BLaER1 (cell line): Measurements from ENCODE around the gene FSCN2.

Source experiments
- H3K27ac ChIP-seq: shearing (Covaris generic); formaldehyde crosslinking; 2 replicates; pipeline ENCODE4 v1.8.1; 2022
- H3K27me3 ChIP-seq: shearing (Covaris generic); formaldehyde crosslinking; 2 replicates; pipeline ENCODE4 v1.8.1; 2022
- H3K36me3 ChIP-seq: shearing (Covaris generic); formaldehyde crosslinking; 2 replicates; pipeline ENCODE4 v1.8.1; 2022
- H3K4me1 ChIP-seq: shearing (Covaris generic); formaldehyde crosslinking; 2 replicates; pipeline ENCODE4 v1.8.1; 2022
- H3K4me2 ChIP-seq: shearing (Covaris generic); formaldehyde crosslinking; 2 replicates; pipeline ENCODE4 v1.8.1; 2022
- H3K4me3 ChIP-seq: shearing (Covaris generic); formaldehyde crosslinking; 2 replicates; pipeline ENCODE4 v1.8.1; 2022
- H3K9ac ChIP-seq: shearing (Covaris generic); formaldehyde crosslinking; 2 replicates; pipeline ENCODE4 v1.8.1; 2022
- H3K9me3 ChIP-seq: shearing (Covaris generic); formaldehyde crosslinking; 2 replicates; pipeline ENCODE4 v1.8.1; 2022
- H4K20me1 ChIP-seq: shearing (Covaris generic); formaldehyde crosslinking; 2 replicates; pipeline ENCODE4 v1.8.1; 2022
- Cebpa-rat ChIP-seq: shearing (Covaris generic); IDR thresholded peaks from 2 replicates; pipeline ENCODE4 v1.8.1; 2022

FSCN2 gene

DNA sequence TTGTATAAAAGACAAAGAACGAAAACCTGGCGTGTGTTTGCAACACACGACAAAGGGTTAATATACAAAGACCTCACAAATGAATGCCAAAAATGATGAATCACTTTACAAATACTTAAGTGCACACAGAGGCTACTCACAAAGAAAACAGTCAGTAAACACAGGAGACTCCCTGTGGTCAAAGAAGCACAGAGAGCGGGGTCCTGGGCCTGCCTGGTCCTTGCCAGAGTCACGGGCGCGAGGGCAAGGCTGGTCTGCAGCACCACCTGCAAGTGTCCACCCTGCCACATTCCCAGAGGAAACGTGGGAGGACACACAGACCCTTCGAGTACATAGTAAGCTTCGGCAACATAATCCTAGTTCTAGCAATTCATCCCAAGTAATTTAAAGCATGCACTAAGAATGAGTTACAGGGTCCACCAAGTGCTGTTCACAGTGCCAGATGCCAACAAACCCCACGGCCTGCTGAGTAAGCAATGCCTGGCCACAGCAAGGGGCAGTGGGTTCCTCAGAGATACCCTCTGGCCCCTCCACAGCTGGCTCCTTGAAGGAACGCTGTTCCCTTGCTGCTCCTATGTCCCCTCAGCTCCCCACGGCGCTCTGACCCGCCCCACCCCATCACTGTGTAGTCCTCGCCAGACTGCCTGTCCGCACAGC, 48.6 kb downstream of the FSCN2 start:
- H3K36me3 ChIP-seq, result peaks cover 98% of the 10 kb centered on the region
- H3K4me2 ChIP-seq, result no peak overlapping the region
- no peaks in the 10 kb centered on the region for H3K27me3 ChIP-seq
- H4K20me1 ChIP-seq, result peaks cover 76% of the 10 kb centered on the region
- H3K4me3 ChIP-seq, result no peak overlapping the region
- no peak for TF ChIP-seq Cebpa-rat
- no peak overlapping the region for H3K9ac ChIP-seq
- H3K4me1 ChIP-seq, result no peaks in the 10 kb centered on the region
- H3K27ac ChIP-seq, result no peak overlapping the region
- H3K9me3 ChIP-seq, result no peaks in the 10 kb centered on the region

DNA sequence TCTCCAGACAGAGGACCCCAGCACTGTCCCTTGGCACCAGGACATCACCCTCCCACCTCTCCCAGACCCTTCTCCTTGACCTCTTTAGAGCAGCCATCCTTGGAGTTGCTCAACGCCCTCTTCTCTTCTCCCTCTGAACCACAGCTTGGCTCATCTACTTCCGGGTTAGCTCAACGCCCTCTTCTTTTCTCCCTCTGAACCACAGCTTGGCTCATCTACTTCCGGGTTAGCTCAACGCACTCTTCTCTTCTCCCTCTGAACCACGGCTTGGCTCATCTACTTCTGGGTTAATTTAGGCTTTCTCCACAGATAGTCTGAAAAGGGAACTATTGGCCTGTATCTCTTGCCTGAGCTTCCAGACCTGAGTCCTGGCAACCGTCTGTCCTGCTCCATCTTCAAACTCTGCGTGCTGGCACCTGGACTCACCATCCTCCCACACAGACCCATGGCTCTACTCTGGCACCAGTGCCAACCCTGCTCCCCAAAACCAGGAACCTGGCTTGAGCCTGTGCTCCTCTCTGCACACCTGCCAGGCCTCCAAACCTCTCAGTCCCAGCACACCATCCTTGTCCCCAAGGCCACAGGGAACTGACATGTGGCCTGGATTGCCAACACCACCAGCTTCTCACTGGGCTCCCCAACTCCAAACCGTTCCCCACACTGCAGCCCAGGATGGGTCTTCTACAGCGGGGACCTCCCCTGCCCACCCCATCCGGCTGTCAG, 49.3 kb downstream of the FSCN2 start:
- H3K9me3 ChIP-seq, result no peaks in the 10 kb centered on the region
- H3K4me1 ChIP-seq, result no peaks in the 10 kb centered on the region
- H3K27ac ChIP-seq, result no peak overlapping the region
- no peak overlapping the region for H3K4me2 ChIP-seq
- no peak overlapping the region for H3K9ac ChIP-seq
- no peak for TF ChIP-seq Cebpa-rat
- H3K27me3 ChIP-seq, result no peaks in the 10 kb centered on the region
- H4K20me1 ChIP-seq, result peaks cover 79% of the 10 kb centered on the region
- no peak overlapping the region for H3K4me3 ChIP-seq
- peaks cover 98% of the 10 kb centered on the region for H3K36me3 ChIP-seq

DNA sequence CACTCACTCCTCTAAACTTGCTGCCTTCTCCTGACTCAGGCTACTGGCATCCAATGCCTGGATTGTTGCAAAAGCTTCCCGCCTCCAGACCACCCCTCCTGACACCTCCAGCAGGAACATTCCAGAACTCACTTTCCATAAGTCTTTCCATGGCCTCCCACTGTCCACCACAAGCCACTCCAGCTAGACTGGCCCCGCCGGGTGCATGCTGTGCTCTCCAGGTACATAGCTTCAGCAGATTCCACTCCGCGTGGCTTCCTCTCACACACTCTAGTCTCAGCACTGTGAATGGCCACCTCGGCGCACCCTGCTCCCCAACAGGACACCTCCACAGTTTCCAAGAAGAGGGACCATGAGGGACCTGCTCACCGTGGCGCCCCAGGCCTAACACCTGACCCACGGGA, 49.9 kb downstream of the FSCN2 start:
- H3K36me3 ChIP-seq, result peaks cover 98% of the 10 kb centered on the region
- peaks cover 84% of the 10 kb centered on the region for H4K20me1 ChIP-seq
- no peak for TF ChIP-seq Cebpa-rat
- H3K9ac ChIP-seq, result no peak overlapping the region
- no peak overlapping the region for H3K27ac ChIP-seq
- H3K9me3 ChIP-seq, result no peaks in the 10 kb centered on the region
- H3K4me3 ChIP-seq, result no peak overlapping the region
- no peak overlapping the region for H3K4me2 ChIP-seq
- H3K27me3 ChIP-seq, result no peaks in the 10 kb centered on the region
- H3K4me1 ChIP-seq, result no peaks in the 10 kb centered on the region

DNA sequence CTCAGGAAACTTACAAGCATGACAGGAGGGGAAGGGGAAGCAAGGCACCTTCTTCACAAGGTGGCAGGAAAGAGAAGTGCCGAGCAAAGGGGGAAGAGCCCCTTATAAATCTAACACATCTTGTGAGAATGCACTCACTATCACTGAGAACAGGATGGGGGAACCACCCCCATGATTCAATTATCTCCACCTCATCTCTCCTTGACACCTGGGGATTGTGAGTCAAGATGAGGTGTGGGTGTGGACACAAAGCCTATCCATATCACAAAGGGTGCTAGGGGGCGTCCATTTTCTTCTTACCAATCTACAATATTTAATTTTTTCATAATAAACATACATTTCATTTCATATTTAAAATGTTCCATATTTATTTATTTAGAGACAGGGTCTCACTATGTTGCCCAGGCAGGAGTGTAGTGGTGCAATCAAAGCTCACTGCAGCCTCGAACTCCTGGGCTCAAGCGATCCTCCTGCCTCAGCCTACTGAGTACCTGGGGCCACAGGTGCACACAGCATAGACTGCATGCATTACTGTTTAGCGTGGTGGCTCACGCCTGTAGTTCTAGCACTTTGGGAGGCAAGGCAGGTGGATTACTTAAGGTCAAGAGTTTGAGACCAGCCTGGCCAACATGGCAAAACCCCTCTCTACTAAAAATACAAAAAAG, 50.5 kb downstream of the FSCN2 start:
- no peak overlapping the region for H3K4me2 ChIP-seq
- no peak overlapping the region for H3K4me3 ChIP-seq
- peaks cover 98% of the 10 kb centered on the region for H3K36me3 ChIP-seq
- H3K9ac ChIP-seq, result no peak overlapping the region
- no peaks in the 10 kb centered on the region for H3K9me3 ChIP-seq
- peaks cover 84% of the 10 kb centered on the region for H4K20me1 ChIP-seq
- TF ChIP-seq Cebpa-rat, result no peak
- H3K27me3 ChIP-seq, result no peaks in the 10 kb centered on the region
- no peaks in the 10 kb centered on the region for H3K4me1 ChIP-seq
- no peak overlapping the region for H3K27ac ChIP-seq

DNA sequence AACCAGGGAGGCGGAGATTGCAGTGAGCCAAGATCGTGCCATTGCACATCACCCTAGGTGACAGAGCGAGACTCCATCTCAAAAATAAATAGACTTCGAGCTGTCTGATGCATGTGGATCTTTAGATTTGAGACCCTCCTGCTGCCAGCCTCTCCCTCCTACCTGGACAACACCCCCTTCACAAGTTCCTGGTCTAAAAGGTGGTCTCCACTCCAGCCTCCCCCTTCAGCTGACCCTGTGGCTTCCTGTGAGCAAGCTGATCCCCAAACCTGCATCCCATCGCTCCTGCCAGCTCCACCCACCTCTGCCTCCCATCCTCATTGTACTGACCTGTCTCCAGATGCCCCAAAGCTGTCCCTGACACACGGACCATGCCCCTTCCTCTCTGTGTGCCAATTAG, 51.1 kb downstream of the FSCN2 start:
- H3K27ac ChIP-seq, result no peak overlapping the region
- no peaks in the 10 kb centered on the region for H3K4me1 ChIP-seq
- TF ChIP-seq Cebpa-rat, result no peak
- H3K9me3 ChIP-seq, result no peaks in the 10 kb centered on the region
- no peak overlapping the region for H3K9ac ChIP-seq
- peaks cover 98% of the 10 kb centered on the region for H3K36me3 ChIP-seq
- H3K4me2 ChIP-seq, result no peak overlapping the region
- no peaks in the 10 kb centered on the region for H3K27me3 ChIP-seq
- H3K4me3 ChIP-seq, result no peak overlapping the region
- H4K20me1 ChIP-seq, result peaks cover 78% of the 10 kb centered on the region

DNA sequence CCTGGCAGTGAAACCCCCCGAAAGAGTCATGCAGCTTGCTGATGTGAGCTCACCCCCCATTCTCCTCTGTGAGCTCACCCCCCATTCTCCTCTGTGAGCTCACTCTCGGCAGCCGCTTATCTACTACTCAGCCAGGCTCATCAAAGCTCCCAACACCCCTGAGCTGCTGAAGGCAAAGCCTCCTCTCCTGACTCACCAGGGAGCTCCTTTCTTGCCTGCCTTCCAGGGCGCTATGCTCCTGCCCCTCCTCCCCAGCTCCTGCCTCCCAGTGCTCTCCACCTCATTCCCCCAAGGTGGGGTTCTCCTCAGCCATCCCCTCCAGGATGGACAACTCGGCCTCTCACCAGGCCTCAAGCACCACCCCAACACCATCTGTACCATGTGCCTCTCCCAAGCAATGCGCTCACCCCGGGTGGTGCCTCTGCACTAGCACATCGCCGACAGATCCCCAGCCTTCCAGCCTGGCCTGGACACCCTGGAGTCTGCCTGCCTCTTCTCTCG, 51.7 kb downstream of the FSCN2 start:
- peaks cover 73% of the 10 kb centered on the region for H4K20me1 ChIP-seq
- no peaks in the 10 kb centered on the region for H3K4me1 ChIP-seq
- H3K27me3 ChIP-seq, result no peaks in the 10 kb centered on the region
- H3K9me3 ChIP-seq, result no peaks in the 10 kb centered on the region
- H3K4me2 ChIP-seq, result no peak overlapping the region
- peaks cover 98% of the 10 kb centered on the region for H3K36me3 ChIP-seq
- no peak overlapping the region for H3K9ac ChIP-seq
- TF ChIP-seq Cebpa-rat, result no peak
- H3K4me3 ChIP-seq, result no peak overlapping the region
- 0 out of 2 replicates have a peak overlapping the region, but pooled peaks have one; percentile 13 for H3K27ac ChIP-seq

DNA sequence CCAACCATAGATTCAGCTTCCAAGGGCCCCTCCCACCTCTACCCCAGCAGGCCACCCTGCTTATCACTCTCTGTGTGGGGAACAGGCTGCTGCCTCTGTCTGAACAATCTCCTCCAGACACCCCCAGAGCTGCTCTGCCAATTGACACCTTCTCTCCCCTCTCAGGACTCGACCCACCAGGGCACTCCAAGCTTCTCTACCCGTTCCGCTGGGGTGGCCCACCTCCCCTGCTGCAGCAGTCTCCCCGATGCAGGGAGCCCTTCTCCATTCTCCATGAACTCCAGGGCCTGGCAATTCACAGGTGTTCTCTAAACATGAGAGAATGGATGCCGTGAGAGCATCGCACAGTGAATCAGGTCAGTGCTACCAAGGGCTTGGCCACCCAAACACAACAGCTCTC, 52.3 kb downstream of the FSCN2 start:
- Histone ChIP-seq H3K27ac (no peak overlapping the region), H3K27me3 (no peaks in the 10 kb centered on the region), H3K9ac (no peak overlapping the region), H3K4me3 (no peak overlapping the region), H3K4me1 (no peaks in the 10 kb centered on the region), H3K4me2 (no peak overlapping the region), H3K36me3 (peaks cover 98% of the 10 kb centered on the region), H3K9me3 (no peaks in the 10 kb centered on the region), H4K20me1 (peaks cover 69% of the 10 kb centered on the region)
- TF ChIP-seq Cebpa-rat, result no peak

DNA sequence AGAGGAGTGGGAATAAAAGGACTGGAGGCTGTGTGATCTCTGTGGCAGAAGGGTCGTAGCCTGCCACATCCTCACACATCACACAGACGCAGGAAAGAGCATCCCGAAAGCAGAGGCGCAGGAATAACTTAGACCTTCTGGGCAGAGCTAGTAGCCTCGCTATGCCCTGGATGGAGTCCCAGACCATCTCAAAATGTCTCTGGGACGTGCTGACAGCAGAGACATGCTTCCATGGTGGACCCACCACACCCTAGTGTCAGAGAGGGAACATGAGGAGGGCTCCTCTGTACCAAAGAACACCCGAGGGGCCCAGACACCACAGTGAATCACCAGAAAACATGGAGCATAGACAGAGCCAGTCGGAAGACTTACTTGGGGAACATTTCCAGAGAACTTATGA, 53.6 kb downstream of the FSCN2 start:
- Histone ChIP-seq H3K9me3 (no peaks in the 10 kb centered on the region), H3K4me3 (no peak overlapping the region), H3K27me3 (no peaks in the 10 kb centered on the region), H3K9ac (no peak overlapping the region), H4K20me1 (peaks cover 66% of the 10 kb centered on the region), H3K4me2 (no peak overlapping the region), H3K4me1 (no peaks in the 10 kb centered on the region), H3K27ac (no peak overlapping the region), H3K36me3 (peaks cover 98% of the 10 kb centered on the region)
- no peak for TF ChIP-seq Cebpa-rat

DNA sequence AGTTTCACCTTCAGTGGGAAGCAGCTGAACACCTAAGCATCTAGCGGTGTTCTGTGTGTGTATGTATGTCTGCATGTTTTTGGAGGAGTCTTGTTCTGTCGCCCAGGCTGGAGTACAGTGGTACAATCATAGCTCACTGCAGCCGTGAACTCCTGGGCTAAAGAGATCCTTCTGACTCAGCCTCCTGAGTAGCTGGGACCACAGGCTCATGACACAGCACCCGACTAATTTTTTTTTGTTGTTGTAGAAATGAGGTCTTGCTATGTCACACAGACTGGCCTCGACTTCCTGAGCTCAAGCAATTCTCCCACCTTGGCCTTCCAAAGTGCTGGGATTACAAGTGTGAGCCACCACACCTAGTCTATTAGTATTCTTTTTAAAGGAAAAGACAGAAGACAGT, 54.2 kb downstream of the FSCN2 start:
- Histone ChIP-seq H3K9me3 (no peaks in the 10 kb centered on the region), H3K9ac (no peak overlapping the region), H3K4me3 (no peak overlapping the region), H3K36me3 (peaks cover 98% of the 10 kb centered on the region), H3K27ac (no peak overlapping the region), H4K20me1 (peaks cover 61% of the 10 kb centered on the region), H3K27me3 (no peaks in the 10 kb centered on the region), H3K4me2 (no peak overlapping the region), H3K4me1 (no peaks in the 10 kb centered on the region)
- TF ChIP-seq Cebpa-rat, result no peak

DNA sequence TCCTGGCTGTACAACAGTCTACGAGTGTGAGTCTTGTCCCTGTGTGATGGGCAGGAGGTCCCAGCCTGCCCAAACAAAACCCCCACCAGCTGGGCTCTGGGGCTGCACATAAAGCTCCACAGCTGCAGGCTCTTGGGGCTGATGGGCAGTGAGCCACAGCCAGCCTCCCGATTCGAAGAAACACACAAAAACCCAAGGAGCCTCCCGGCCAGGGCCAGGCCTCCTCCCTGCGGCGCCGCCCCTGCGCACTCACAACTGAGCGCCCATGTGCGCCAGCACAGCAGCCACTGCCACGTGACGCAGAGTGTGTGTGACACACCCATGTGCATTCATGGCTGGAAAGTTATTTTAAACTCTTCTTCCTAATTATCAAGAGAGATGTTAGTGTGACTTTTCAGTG, 54.6 kb downstream of the FSCN2 start:
- Histone ChIP-seq H3K4me3 (no peak overlapping the region), H3K4me2 (no peak overlapping the region), H3K9ac (no peak overlapping the region), H3K27ac (no peak overlapping the region), H3K9me3 (no peaks in the 10 kb centered on the region), H3K27me3 (no peaks in the 10 kb centered on the region), H3K36me3 (peaks cover 98% of the 10 kb centered on the region), H3K4me1 (no peaks in the 10 kb centered on the region), H4K20me1 (peaks cover 58% of the 10 kb centered on the region)
- no peak for TF ChIP-seq Cebpa-rat
